GM23338 (cell line): ENCODE data around the gene SCP2. TPM values are rescaled to one million over a fixed set of nuclear protein-coding genes. Genes with fewer than 3 reads are reported as not detected.

Experiments used
- ATAC-seq: fragments of 200-7000 bp; cut with Tn5 transposase; 3 replicates; pipeline ENCODE4 v1.9.1; 2020
- DNase-seq: peaks from one replicate; pipeline ENCODE4 v3.0.0-alpha.2; 2015; ENCODE audit warnings: low spot score
- H2AFZ ChIP-seq: fragments of 200-600 bp; sonication (generic); 2 replicates; pipeline ENCODE4 v1.8.0; 2016; ENCODE audit warnings: antibody characterized with exemption, mild to moderate bottlenecking, moderate library complexity
- H3F3A ChIP-seq: fragments of 200-600 bp; sonication (generic); replicated peaks from 2 replicates; pipeline ENCODE4 v1.8.0; 2017; ENCODE audit warnings: antibody characterized with exemption, mixed run types, low read depth
- H3K27ac ChIP-seq: fragments of 200-600 bp; sonication (generic); 2 replicates; pipeline ENCODE4 v1.6.1; 2016; ENCODE audit warnings: low read depth
- H3K27me3 ChIP-seq: fragments of 200-600 bp; sonication (generic); 2 replicates; pipeline ENCODE4 v1.8.0; 2016; ENCODE audit warnings: mild to moderate bottlenecking, mixed run types, moderate library complexity; ENCODE audit not compliant: insufficient read depth
- H3K36me3 ChIP-seq: fragments of 200-600 bp; sonication (generic); 2 replicates; pipeline ENCODE4 v1.8.0; 2016; ENCODE audit warnings: mild to moderate bottlenecking; ENCODE audit not compliant: insufficient read depth
- H3K4me1 ChIP-seq: fragments of 200-600 bp; sonication (generic); 2 replicates; pipeline ENCODE4 v1.8.0; 2016; ENCODE audit warnings: mild to moderate bottlenecking, moderate library complexity; ENCODE audit not compliant: insufficient read depth
- H3K4me2 ChIP-seq: fragments of 200-600 bp; sonication (generic); 2 replicates; pipeline ENCODE4 v1.7.1; 2017; ENCODE audit warnings: mixed run types
- H3K4me3 ChIP-seq: fragments of 200-600 bp; sonication (generic); 2 replicates; pipeline ENCODE4 v1.6.1; 2016; ENCODE audit warnings: mixed run types
- H3K79me2 ChIP-seq: fragments of 200-600 bp; sonication (generic); replicated peaks from 2 replicates; pipeline ENCODE4 v1.8.0; 2017; ENCODE audit warnings: mild to moderate bottlenecking; ENCODE audit not compliant: insufficient read depth
- H3K9me2 ChIP-seq: fragments of 200-600 bp; sonication (generic); 2 replicates; pipeline ENCODE4 v1.8.0; 2017; ENCODE audit not compliant: insufficient read depth
- H4K20me1 ChIP-seq: fragments of 200-600 bp; sonication (generic); replicated peaks from 2 replicates; pipeline ENCODE4 v1.8.0; 2017; ENCODE audit warnings: mild to moderate bottlenecking; ENCODE audit not compliant: insufficient read depth
- H3K27ac Mint-ChIP-seq: 2 replicates; pipeline ENCODE4 v1.8.0; 2020; ENCODE audit warnings: inconsistent platforms, mild to moderate bottlenecking, moderate library complexity, mixed read lengths
- H3K27me3 Mint-ChIP-seq: 3 replicates; pipeline ENCODE4 v1.8.0; 2022; ENCODE audit warnings: low read depth, mild to moderate bottlenecking, moderate library complexity, mixed read lengths, inconsistent platforms; ENCODE audit not compliant: insufficient read depth, poor library complexity
- H3K36me3 Mint-ChIP-seq: 3 replicates; pipeline ENCODE4 v1.8.0; 2021; ENCODE audit warnings: low read depth, mild to moderate bottlenecking, inconsistent platforms, moderate library complexity, mixed read lengths
- H3K4me1 Mint-ChIP-seq: 3 replicates; pipeline ENCODE4 v1.8.0; 2020; ENCODE audit warnings: mild to moderate bottlenecking, inconsistent platforms, mixed read lengths
- H3K4me3 Mint-ChIP-seq: 3 replicates; pipeline ENCODE4 v1.8.0; 2021; ENCODE audit warnings: moderate library complexity, mild to moderate bottlenecking, inconsistent platforms, mixed read lengths
- H3K9me3 Mint-ChIP-seq: 3 replicates; pipeline ENCODE4 v1.8.0; 2020; ENCODE audit warnings: moderate library complexity, mild to moderate bottlenecking, inconsistent platforms, mixed read lengths
- CREB1 ChIP-seq: fragments of 250-450 bp; sonication (Bioruptor Pico); IDR thresholded peaks from 2 replicates; pipeline ENCODE4 v1.5.0; 2020; ENCODE audit warnings: low read depth, mild to moderate bottlenecking, moderate library complexity
- EZH2 ChIP-seq: fragments of 200-600 bp; sonication (generic); IDR thresholded peaks from one replicate; pipeline ENCODE4 v1.8.0; 2017; ENCODE audit warnings: antibody characterized with exemption, mild to moderate bottlenecking, low read depth; ENCODE audit not compliant: unreplicated experiment
- EZH2phosphoT487 ChIP-seq: fragments of 200-600 bp; sonication (generic); IDR thresholded peaks from one replicate; pipeline ENCODE4 v1.8.1; 2018; ENCODE audit warnings: antibody characterized with exemption; ENCODE audit not compliant: unreplicated experiment
- NANOG ChIP-seq: IDR thresholded peaks from 2 replicates; pipeline ENCODE4 v1.6.1; 2016; ENCODE audit warnings: antibody characterized with exemption, borderline replicate concordance
- REST ChIP-seq: IDR thresholded peaks from one replicate; pipeline ENCODE4 v1.6.1; 2018; ENCODE audit warnings: antibody characterized with exemption; ENCODE audit not compliant: unreplicated experiment
- STAT1 ChIP-seq: IDR thresholded peaks from one replicate; pipeline ENCODE4 v1.6.1; 2016; ENCODE audit warnings: antibody characterized with exemption; ENCODE audit not compliant: unreplicated experiment
- ZNF114 ChIP-seq: fragments of 250-450 bp; sonication (Bioruptor Pico); IDR thresholded peaks from 2 replicates; pipeline ENCODE4 v1.5.0; 2020; ENCODE audit warnings: mild to moderate bottlenecking, moderate library complexity
- ZNF331 ChIP-seq: fragments of 250-450 bp; sonication (Bioruptor Pico); IDR thresholded peaks from 2 replicates; pipeline ENCODE4 v1.5.0; 2020; ENCODE audit warnings: low read depth, mild to moderate bottlenecking, moderate library complexity
- polyA plus RNA-seq: library from polyadenylated mRNA; unstranded; fragments of >200 nt; fragmentation: Nextera tagmentation; extraction: Ambion mirVana; gene quantifications from 2 replicates; pipeline ENCODE4 v1.2.1, GENCODE V29; 2016
- total RNA-seq: library from RNA; depleted of rRNA; stranded (reverse); fragments of >200 nt; shearing (Covaris generic); gene quantifications from 2 replicates; pipeline ENCODE4 v1.2.3, GENCODE V29; 2014
- TF ChIP-seq, protein P1 (sequence below), 2 experiments: fragments of 200-600 bp in 1 of 2; sonication (generic) in 1 of 2; conservative IDR thresholded peaks; 2 replicates each; pipeline versions ENCODE4 v1.5.1 to v1.6.1; 2016 to 2017; ENCODE audit warnings: antibody characterized with exemption in 2 of 2, low read depth in 2 of 2, mild to moderate bottlenecking in 2 of 2, moderate library complexity in 1 of 2
- TF ChIP-seq, protein P2 (sequence below): IDR thresholded peaks from 2 replicates; pipeline ENCODE4 v1.6.1; 2016; ENCODE audit warnings: antibody characterized with exemption

SCP2 gene
- total and polyA plus RNA-seq, 2 experiments from 2014 or later: 66.3 to 116 TPM

- H3K4me3 Mint-ChIP-seq: no peak overlapping the region
- H3K4me1 Mint-ChIP-seq: no peaks in the 10 kb centered on the region; the same call in 2 of the 3 replicates
- Histone ChIP-seq H2AFZ (no peak overlapping the region), H3F3A (no peaks in the 10 kb centered on the region), H3K36me3 (no peaks in the 10 kb centered on the region), H3K27ac (no peak overlapping the region), H3K9me2 (no peaks in the 10 kb centered on the region), H3K4me1 (peaks cover 6% of the 10 kb centered on the region; the same call in 1 of the 2 replicates), H3K79me2 (no peaks in the 10 kb centered on the region), H3K4me3 (no peak overlapping the region), H3K27me3 (peaks cover 65% of the 10 kb centered on the region), H4K20me1 (no peaks in the 10 kb centered on the region), H3K4me2 (no peak overlapping the region)
- H3K27me3 Mint-ChIP-seq: peaks cover 49% of the 10 kb centered on the region
- no peaks in the 10 kb centered on the region for H3K36me3 Mint-ChIP-seq
- H3K9me3 Mint-ChIP-seq: no peaks in the 10 kb centered on the region
- H3K27ac Mint-ChIP-seq: no peak overlapping the region
- DNase-seq: no peak
- no peak for ATAC-seq
- TF ChIP-seq, protein P1, sequence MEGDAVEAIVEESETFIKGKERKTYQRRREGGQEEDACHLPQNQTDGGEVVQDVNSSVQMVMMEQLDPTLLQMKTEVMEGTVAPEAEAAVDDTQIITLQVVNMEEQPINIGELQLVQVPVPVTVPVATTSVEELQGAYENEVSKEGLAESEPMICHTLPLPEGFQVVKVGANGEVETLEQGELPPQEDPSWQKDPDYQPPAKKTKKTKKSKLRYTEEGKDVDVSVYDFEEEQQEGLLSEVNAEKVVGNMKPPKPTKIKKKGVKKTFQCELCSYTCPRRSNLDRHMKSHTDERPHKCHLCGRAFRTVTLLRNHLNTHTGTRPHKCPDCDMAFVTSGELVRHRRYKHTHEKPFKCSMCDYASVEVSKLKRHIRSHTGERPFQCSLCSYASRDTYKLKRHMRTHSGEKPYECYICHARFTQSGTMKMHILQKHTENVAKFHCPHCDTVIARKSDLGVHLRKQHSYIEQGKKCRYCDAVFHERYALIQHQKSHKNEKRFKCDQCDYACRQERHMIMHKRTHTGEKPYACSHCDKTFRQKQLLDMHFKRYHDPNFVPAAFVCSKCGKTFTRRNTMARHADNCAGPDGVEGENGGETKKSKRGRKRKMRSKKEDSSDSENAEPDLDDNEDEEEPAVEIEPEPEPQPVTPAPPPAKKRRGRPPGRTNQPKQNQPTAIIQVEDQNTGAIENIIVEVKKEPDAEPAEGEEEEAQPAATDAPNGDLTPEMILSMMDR (conservative IDR thresholded peaks at IDR 0.05; ENCODE audit: low read depth in 2 of 2): no peak
- TF ChIP-seq CREB1 (CRISPR knock-in tag): no peak
- no peak for TF ChIP-seq ZNF114
- TF ChIP-seq EZH2: no peak
- no peak for TF ChIP-seq EZH2phosphoT487
- TF ChIP-seq REST: no peak
- TF ChIP-seq ZNF331 (CRISPR knock-in tag): no peak
- TF ChIP-seq STAT1: no peak
- TF ChIP-seq, protein P2, sequence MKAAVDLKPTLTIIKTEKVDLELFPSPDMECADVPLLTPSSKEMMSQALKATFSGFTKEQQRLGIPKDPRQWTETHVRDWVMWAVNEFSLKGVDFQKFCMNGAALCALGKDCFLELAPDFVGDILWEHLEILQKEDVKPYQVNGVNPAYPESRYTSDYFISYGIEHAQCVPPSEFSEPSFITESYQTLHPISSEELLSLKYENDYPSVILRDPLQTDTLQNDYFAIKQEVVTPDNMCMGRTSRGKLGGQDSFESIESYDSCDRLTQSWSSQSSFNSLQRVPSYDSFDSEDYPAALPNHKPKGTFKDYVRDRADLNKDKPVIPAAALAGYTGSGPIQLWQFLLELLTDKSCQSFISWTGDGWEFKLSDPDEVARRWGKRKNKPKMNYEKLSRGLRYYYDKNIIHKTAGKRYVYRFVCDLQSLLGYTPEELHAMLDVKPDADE: no peak
- TF ChIP-seq NANOG: no peak
These were observed 133.5 kb downstream of the SCP2 start for GRCh38 chr1:53060579-53060978.
